Muscle of leg (tissue), 11 donors: ENCODE results near the gene ZNF396. TPM values are rescaled to one million over a fixed set of nuclear protein-coding genes. Genes with fewer than 3 reads are reported as not detected.

Experiments used
- DNase-seq: peaks from one replicate; pipeline ENCODE4 v3.0.0; 2013
- H3K27ac ChIP-seq: one replicate; pipeline ENCODE4 v1.5.1; 2013; ENCODE audit warnings: mild to moderate bottlenecking, low read length, control low read depth
- H3K27me3 ChIP-seq: one replicate; pipeline ENCODE4 v1.6.1; 2013; ENCODE audit warnings: low read length; ENCODE audit not compliant: control insufficient read depth, insufficient read depth
- H3K36me3 ChIP-seq: one replicate; pipeline ENCODE4 v1.6.1; 2013; ENCODE audit warnings: low read length; ENCODE audit not compliant: control insufficient read depth, insufficient read depth
- H3K4me1 ChIP-seq: one replicate; pipeline ENCODE4 v1.6.1; 2013; ENCODE audit warnings: low read length; ENCODE audit not compliant: control insufficient read depth, insufficient read depth
- H3K4me3 ChIP-seq: one replicate; pipeline ENCODE4 v1.5.1; 2013; ENCODE audit warnings: low read length, control low read depth
- H3K9me3 ChIP-seq: replicated peaks from 2 replicates; pipeline ENCODE4 v1.6.1; 2013; ENCODE audit warnings: low read depth, low read length; ENCODE audit not compliant: control insufficient read depth
- WGBS: methylation state at CpG from one replicate; pipeline ENCODE4 v1.1.5; 2013; ENCODE audit warnings: missing lambda C conversion rate; ENCODE audit not compliant: insufficient coverage; 5-methylcytosine and 5-hydroxymethylcytosine counted together
- polyA plus RNA-seq, 8 donors: library from polyadenylated mRNA; unstranded; fragments of 120-200 nt; gene quantifications; one replicate each; pipeline versions ENCODE4 v1.2.1 to v1.2.3, GENCODE V29; 2013; ENCODE audit warnings: inconsistent platforms in 1 of 8, low replicate concordance in 1 of 8; ENCODE audit not compliant: insufficient read length in 8 of 8, insufficient read depth in 1 of 8
- total RNA-seq: library from RNA; stranded (reverse); fragments of 120-200 nt; gene quantifications from one replicate; pipeline ENCODE4 v1.2.4, GENCODE V29; 2013

The ZNF396 gene
- total and polyA plus RNA-seq, 9 donors = 0.58 to 1.5 (median 1.2) TPM

DNA sequence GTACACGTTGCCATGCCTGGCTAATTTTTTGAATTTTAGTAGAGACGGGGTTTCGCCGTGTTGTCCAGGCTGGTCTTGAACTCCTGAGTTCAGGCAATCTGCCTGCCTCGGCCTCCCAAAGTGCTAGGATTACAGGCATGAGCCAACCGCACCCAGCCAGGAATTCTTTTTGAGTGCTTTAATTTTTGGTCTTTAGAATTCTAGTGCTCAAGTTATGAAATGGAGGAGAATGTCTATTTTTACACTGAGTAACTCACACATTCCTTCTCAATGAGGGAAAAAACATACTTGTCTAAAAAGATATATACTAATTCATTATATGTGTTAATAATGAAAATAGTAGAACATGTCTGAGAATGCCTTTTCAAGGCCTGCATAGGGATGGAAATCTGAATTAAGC lies 8.5 kb downstream of the ZNF396 start:
- no peak for DNase-seq
- Histone ChIP-seq H3K27ac (no peak overlapping the region), H3K27me3 (no peaks in the 10 kb centered on the region), H3K4me3 (no peak overlapping the region), H3K4me1 (no peaks in the 10 kb centered on the region), H3K9me3 (no peaks in the 10 kb centered on the region), H3K36me3 (no peaks in the 10 kb centered on the region)
- 98% methylated on average over 4 of the region's 6 CpGs for WGBS

DNA sequence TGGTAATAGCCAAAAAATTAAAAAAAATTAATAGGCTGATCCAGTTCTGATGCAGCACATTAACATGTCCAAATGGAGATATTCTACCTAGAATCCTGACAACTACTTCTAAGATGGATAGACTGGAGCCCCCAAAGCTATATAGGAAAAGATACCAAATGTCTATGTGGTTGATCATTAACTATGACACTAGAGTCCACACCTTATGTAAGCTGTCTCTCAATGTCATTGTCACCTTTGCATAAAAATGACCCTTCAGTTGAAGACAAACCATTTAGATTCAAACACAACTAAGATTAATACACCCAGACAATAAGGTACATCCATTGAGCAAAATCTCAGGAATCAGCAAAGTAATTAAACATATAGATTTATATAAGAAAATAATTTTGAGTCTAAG lies 14.6 kb downstream of the ZNF396 start:
- no peaks in the 10 kb centered on the region for H3K36me3 ChIP-seq
- no peaks in the 10 kb centered on the region for H3K4me1 ChIP-seq
- no peaks in the 10 kb centered on the region for H3K9me3 ChIP-seq
- H3K27ac ChIP-seq = no peak overlapping the region
- H3K27me3 ChIP-seq = no peaks in the 10 kb centered on the region
- H3K4me3 ChIP-seq = no peak overlapping the region
- no peak for DNase-seq

DNA sequence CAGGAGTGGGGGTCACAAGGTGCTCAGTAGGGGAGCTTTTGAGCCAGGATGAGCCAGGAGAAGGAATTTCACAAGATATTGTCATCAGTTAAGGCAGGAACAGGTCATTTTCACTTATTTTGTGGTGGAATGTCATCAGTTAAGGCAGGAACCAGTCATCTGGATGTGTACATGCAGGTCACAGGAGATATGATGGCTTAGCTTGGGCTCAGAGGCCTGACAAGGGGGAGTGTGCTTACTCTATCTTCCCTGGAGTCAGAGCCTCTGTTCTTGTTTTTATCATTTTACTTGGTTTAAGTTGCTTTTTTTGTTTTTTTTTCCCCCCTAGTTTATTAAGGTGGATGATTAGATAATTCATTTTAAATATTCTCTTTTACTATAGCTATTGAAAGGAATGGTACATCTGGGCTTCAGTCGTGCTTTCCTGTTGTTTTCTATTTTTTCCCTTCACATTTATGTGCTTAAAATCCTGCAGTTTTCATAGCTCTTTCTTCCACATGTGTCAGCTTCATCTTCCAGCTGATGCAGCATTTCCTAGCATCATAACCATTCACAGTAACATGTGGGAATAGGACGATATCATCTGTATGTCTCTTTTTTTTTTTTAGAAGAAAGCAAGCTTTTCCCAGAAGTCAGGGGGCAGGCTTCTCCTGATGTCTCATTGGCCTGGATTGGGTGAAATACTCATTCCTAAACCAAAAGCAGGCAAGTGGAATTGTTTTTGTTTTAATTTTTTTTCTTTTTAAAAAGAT lies 15.4 kb downstream of the ZNF396 start:
- no peak for DNase-seq
- H3K27me3 ChIP-seq = no peaks in the 10 kb centered on the region
- H3K4me1 ChIP-seq = no peaks in the 10 kb centered on the region
- no peak overlapping the region for H3K4me3 ChIP-seq
- WGBS = no CpG with 5 or more reads among the region's 2 CpGs
- no peaks in the 10 kb centered on the region for H3K36me3 ChIP-seq
- no peak overlapping the region for H3K27ac ChIP-seq
- no peaks in the 10 kb centered on the region for H3K9me3 ChIP-seq

DNA sequence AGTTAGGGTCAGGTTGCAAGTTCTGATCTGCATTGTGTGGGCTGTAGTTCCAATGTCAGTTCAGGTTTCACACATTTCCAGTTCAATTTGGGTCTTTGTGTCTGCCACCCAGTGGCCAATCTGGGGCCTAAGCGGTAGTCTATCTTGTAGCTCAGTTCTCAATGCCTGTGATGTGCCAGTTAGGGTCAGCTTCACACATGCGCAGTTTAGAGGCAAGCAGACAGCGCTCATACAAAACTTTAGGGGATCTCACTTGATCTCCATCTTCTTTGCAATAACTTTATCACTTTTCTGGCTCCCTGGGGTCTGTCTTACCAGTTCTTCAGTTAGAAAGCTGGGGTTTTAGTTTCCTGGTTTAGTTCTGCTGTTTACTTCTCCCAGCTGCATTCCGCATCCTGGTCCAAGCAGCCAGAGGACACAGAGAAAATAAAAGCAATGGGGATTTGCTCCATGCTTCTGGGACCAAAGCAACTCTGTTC lies 22.0 kb downstream of the ZNF396 start:
- 0% methylated on average over 1 of the region's 4 CpGs for WGBS
- peak; percentile 87 for DNase-seq
- no peak overlapping the region for H3K27ac ChIP-seq
- H3K4me3 ChIP-seq = no peak overlapping the region
- no peaks in the 10 kb centered on the region for H3K36me3 ChIP-seq
- peaks cover 3% of the 10 kb centered on the region for H3K4me1 ChIP-seq
- H3K27me3 ChIP-seq = no peaks in the 10 kb centered on the region
- H3K9me3 ChIP-seq = peaks cover 11% of the 10 kb centered on the region

DNA sequence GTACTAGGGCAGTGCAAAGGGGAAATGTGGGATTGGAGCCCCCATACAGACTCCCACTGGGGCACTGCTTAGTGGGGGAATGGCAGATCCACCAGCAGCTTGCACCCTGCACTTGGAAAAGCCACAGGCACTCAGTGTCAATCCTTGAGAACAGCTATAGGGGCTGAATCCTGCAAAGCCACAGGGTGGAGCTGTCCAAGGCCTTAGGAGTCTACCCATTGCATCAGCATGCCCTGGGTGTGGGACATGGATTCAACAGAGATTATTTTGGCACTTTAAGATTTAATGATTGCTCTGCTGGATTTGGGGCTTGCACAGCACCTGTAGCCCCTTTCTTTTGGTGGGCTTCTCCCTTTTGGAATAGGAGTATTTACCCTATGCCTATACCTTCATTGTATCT lies 24.4 kb downstream of the ZNF396 start:
- Histone ChIP-seq H3K4me1 (peaks cover 3% of the 10 kb centered on the region), H3K4me3 (no peak overlapping the region), H3K27me3 (no peaks in the 10 kb centered on the region), H3K9me3 (peaks cover 11% of the 10 kb centered on the region), H3K27ac (no peak overlapping the region), H3K36me3 (no peaks in the 10 kb centered on the region)
- no peak for DNase-seq

DNA sequence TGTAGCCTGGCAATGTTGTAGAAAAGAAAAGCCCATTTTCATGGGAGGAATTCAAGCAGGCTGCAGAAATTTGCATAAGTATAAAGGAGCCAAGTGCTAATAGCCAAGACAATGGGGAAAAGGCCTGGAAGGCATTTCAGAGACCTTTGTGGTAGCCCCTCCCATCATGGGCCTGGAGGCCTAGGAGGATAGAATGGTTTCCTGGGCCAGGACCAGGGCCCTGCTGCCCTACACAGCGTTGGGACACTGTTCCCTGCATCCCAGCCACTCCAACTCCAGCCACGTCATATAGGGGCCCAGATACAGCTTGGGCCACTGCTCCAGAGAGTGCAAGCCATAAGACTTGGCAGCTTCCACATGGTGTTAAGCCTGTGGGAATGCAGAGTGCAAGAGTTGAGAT lies 24.9 kb downstream of the ZNF396 start:
- WGBS = no CpG with 5 or more reads among the region's 2 CpGs

DNA sequence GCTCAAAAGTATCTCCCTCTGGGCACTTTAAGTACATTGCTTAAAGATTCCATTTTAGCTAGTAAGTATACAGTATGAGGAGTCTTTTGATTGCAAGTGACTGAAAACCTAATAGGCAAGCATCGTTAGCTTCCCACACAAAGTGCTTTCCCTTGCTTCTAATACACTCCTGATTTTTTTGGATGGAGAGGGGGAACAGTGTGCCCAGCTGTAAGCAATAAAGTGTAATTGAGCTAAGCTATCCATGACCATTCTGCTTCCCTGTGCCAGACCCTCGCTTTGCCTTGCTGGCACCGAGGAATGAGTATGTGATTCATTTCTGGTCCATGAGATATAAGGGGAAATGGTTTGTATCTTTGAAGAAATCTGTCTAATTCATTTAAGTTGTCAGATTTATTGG lies 29.1 kb downstream of the ZNF396 start:
- H3K36me3 ChIP-seq = no peaks in the 10 kb centered on the region
- 40% methylated on average over 1 of the region's 3 CpGs for WGBS
- no peak overlapping the region for H3K27ac ChIP-seq
- H3K4me1 ChIP-seq = peaks cover 19% of the 10 kb centered on the region
- no peaks in the 10 kb centered on the region for H3K27me3 ChIP-seq
- peaks cover 11% of the 10 kb centered on the region for H3K9me3 ChIP-seq
- DNase-seq = peak; percentile 61
- no peak overlapping the region for H3K4me3 ChIP-seq

More for the DNA sequence above, 24.9 kb downstream of the ZNF396 start:
- Histone ChIP-seq H3K27ac (no peak overlapping the region), H3K9me3 (peaks cover 11% of the 10 kb centered on the region), H3K27me3 (no peaks in the 10 kb centered on the region), H3K36me3 (no peaks in the 10 kb centered on the region), H3K4me3 (no peak overlapping the region), H3K4me1 (peaks cover 7% of the 10 kb centered on the region)
- no peak for DNase-seq

DNA sequence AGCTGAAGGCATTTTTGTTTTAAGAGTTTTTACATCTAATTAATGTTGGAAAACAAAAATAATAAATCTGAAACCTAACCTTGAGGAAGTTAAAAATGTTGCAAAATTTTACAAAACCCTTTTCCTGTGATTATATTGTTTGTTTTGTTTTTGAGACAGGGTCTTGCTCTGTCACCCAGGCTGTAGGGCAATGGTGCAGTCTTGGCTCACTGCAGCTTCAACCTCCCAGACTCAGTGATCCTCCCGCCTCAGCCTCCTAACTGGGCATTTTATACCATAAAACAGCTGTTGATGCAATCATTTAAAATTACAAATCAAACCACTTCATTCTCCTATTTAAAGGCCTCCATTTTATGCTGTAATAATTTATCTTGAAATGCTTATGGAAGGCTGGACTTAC lies 31.2 kb downstream of the ZNF396 start:
- Histone ChIP-seq H3K4me3 (no peak overlapping the region), H3K4me1 (peaks cover 19% of the 10 kb centered on the region), H3K9me3 (no peaks in the 10 kb centered on the region), H3K27ac (no peak overlapping the region), H3K27me3 (no peaks in the 10 kb centered on the region), H3K36me3 (no peaks in the 10 kb centered on the region)
- DNase-seq = no peak
- no CpG with 5 or more reads among the region's 1 CpG for WGBS

DNA sequence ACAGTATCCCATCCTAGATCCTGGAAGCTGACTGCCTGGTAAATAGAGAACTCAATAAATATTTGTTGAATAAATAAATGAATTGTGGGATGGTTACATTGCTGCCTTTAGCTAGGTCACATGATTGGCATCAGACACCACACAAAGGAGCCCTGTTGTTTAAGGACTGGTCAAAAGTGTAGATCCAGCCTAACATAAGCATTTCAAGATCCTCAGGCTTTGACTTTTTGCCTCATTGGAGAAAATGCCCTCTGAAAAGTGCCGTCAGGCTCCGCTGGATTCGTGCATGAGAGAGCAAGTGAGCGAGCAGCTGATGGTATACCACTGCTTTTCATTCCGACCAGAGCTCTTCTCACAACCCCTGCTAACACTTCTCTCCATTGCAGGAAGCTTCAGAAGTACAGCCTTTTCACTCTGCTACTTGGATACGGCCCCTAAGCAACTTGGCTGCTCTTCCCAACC lies 31.6 kb downstream of the ZNF396 start:
- Histone ChIP-seq H3K4me3 (no peak overlapping the region), H3K9me3 (no peaks in the 10 kb centered on the region), H3K27me3 (no peaks in the 10 kb centered on the region), H3K27ac (peak overlapping the region; percentile 47), H3K4me1 (peaks cover 19% of the 10 kb centered on the region), H3K36me3 (no peaks in the 10 kb centered on the region)
- WGBS = 42% methylated on average over 5 of the region's 6 CpGs
- DNase-seq = peak; percentile 50

DNA sequence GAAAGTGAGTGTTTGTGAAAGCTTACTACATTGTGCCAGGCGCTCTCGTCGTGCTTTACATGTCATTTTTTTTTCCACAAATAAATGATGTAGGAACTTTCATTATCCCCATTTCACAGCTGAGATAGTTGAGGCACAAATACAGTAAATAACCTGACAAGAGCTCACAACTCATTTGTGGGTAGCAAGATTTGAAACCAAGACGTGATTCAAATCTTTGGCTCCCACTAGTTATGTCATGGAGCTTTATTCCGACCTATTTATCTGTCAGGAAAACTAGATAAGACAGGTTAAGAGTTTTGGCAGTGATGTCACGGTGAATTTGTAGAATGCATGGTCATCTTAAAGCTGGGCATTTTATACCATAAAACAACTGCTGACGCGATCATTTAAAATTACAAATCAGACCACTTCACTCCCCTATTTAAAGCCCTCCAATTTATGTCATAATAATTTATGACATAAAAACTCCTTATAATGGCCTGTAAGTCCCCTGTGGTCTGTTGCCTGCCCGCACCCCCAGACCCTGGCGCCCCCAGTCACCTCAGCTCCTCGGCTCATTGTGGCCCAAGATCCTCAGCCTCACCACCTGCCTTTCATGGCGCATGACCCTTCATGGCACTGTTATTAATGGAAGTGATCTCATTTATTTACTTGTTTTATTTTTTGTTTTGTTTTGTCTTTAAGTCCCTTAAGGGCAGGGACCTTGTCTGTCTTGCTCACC lies 32.2 kb downstream of the ZNF396 start:
- Histone ChIP-seq H3K9me3 (no peaks in the 10 kb centered on the region), H3K4me1 (peaks cover 19% of the 10 kb centered on the region), H3K36me3 (peaks cover 5% of the 10 kb centered on the region), H3K4me3 (peak overlapping the region; percentile 93), H3K27ac (peak overlapping the region; percentile 97), H3K27me3 (no peaks in the 10 kb centered on the region)
- peak; percentile 27 for DNase-seq
- whole genome bisulfite sequencing = no CpG with 5 or more reads among the region's 12 CpGs
